HEK293T (cell line): ENCODE data around the gene TRPV4.

Experiments
- ARNT ChIP-seq: fragments of 450-650 bp; IDR thresholded peaks from 2 replicates; pipeline ENCODE4 v1.6.1; 2017; ENCODE audit warnings: mild to moderate bottlenecking
- BHLHE40 ChIP-seq: fragments of 450-650 bp; IDR thresholded peaks from 2 replicates; pipeline ENCODE4 v1.6.1; 2016; ENCODE audit warnings: mild to moderate bottlenecking, moderate library complexity, borderline replicate concordance
- FOXM1 ChIP-seq: fragments of 450-650 bp; IDR thresholded peaks from 2 replicates; pipeline ENCODE4 v1.6.1; 2017; ENCODE audit warnings: mild to moderate bottlenecking, borderline replicate concordance
- HDGF ChIP-seq: fragments of 450-650 bp; IDR thresholded peaks from 2 replicates; pipeline ENCODE4 v1.6.1; 2017; ENCODE audit warnings: antibody characterized with exemption, borderline replicate concordance
- LEF1 ChIP-seq: fragments of 450-650 bp; IDR thresholded peaks from 2 replicates; pipeline ENCODE4 v1.6.1; 2017; ENCODE audit warnings: mild to moderate bottlenecking, borderline replicate concordance
- SP1 ChIP-seq: fragments of 450-650 bp; IDR thresholded peaks from 2 replicates; pipeline ENCODE4 v1.6.1; 2017
- SUZ12 ChIP-seq: fragments of 450-650 bp; IDR thresholded peaks from 2 replicates; pipeline ENCODE4 v1.6.1; 2016; ENCODE audit warnings: mild to moderate bottlenecking
- TARDBP ChIP-seq: fragments of 450-650 bp; IDR thresholded peaks from 2 replicates; pipeline ENCODE4 v1.6.1; 2016

- TF ChIP-seq BHLHE40 (no peak), SP1 (no peak), FOXM1 (no peak), LEF1 (no peak), ARNT (no peak), SUZ12 (no peak), TARDBP (no peak), HDGF (no peak)
These were observed 92.4 kb downstream of the TRPV4 start for GRCh38 chr12:109740694-109741245.
